Smooth muscle cell (in vitro differentiated cells): ENCODE results near the gene LSMEM2. TPM values are rescaled to one million over a fixed set of nuclear protein-coding genes. Genes with fewer than 3 reads are reported as not detected.

ENCODE experiments used
- DNase-seq: peaks from one replicate; lab custom pipeline; 2025; ENCODE audit not compliant: unreplicated experiment; lab: John Stamatoyannopoulos, UW
- H2AFZ ChIP-seq: fragments of 200-600 bp; sonication (generic); 2 replicates; pipeline ENCODE4 v1.6.0; 2016; ENCODE audit warnings: antibody characterized with exemption, low read depth, mild to moderate bottlenecking
- H3F3A ChIP-seq: fragments of 200-600 bp; sonication (generic); 2 replicates; pipeline ENCODE4 v1.6.0; 2017; ENCODE audit warnings: antibody characterized with exemption, low read depth
- H3K27ac ChIP-seq: fragments of 200-600 bp; sonication (generic); 2 replicates; pipeline ENCODE4 v1.5.1; 2016; ENCODE audit warnings: low read depth, mild to moderate bottlenecking
- H3K27me3 ChIP-seq: fragments of 200-600 bp; sonication (generic); 2 replicates; pipeline ENCODE4 v1.6.1; 2016; ENCODE audit warnings: low read depth, mild to moderate bottlenecking
- H3K36me3 ChIP-seq: fragments of 200-600 bp; sonication (generic); 2 replicates; pipeline ENCODE4 v1.5.1; 2016; ENCODE audit warnings: low read depth
- H3K4me1 ChIP-seq: fragments of 200-600 bp; sonication (generic); 2 replicates; pipeline ENCODE4 v1.5.1; 2016; ENCODE audit warnings: low read depth
- H3K4me2 ChIP-seq: fragments of 200-600 bp; sonication (generic); 2 replicates; pipeline ENCODE4 v1.6.0; 2016; ENCODE audit warnings: mild to moderate bottlenecking
- H3K4me3 ChIP-seq: fragments of 200-600 bp; sonication (generic); 2 replicates; pipeline ENCODE4 v1.5.1; 2016; ENCODE audit warnings: mild to moderate bottlenecking
- H3K79me2 ChIP-seq: fragments of 200-600 bp; sonication (generic); 2 replicates; pipeline ENCODE4 v1.6.0; 2016; ENCODE audit warnings: low read depth, mild to moderate bottlenecking
- H3K9ac ChIP-seq: fragments of 200-600 bp; sonication (generic); 2 replicates; pipeline ENCODE4 v1.6.0; 2016; ENCODE audit warnings: low read depth
- H3K9me3 ChIP-seq: fragments of 200-600 bp; sonication (generic); replicated peaks from 2 replicates; pipeline ENCODE4 v1.5.1; 2016; ENCODE audit warnings: low read depth
- H4K20me1 ChIP-seq: fragments of 200-600 bp; sonication (generic); 2 replicates; pipeline ENCODE4 v1.6.0; 2016; ENCODE audit warnings: low read depth
- WGBS: methylation state at CpG from one replicate; pipeline ENCODE4 v1.1.7; 2016; ENCODE audit warnings: low lambda C conversion rate; 5-methylcytosine and 5-hydroxymethylcytosine counted together
- polyA plus RNA-seq: library from polyadenylated mRNA; unstranded; fragments of >200 nt; fragmentation: Nextera tagmentation; extraction: Ambion mirVana; gene quantifications from 2 replicates; pipeline ENCODE4 v1.2.1, GENCODE V29; 2016
- total RNA-seq: library from RNA; depleted of rRNA; stranded (reverse); fragments of >200 nt; gene quantifications from 2 replicates; pipeline ENCODE4 v1.2.3, GENCODE V29; 2014
- TF ChIP-seq, protein P1 (sequence below): fragments of 200-600 bp; sonication (generic); IDR thresholded peaks from 2 replicates; pipeline ENCODE4 v1.5.1; 2017; ENCODE audit warnings: borderline replicate concordance, mild to moderate bottlenecking, antibody characterized with exemption; ENCODE audit not compliant: insufficient read depth, poor library complexity, severe bottlenecking

LSMEM2 gene
- total and polyA plus RNA-seq, 2 experiments from 2014 or later, result 0.09 TPM; not detected in 1

GRCh38 chr3:50258029-50258680 is 20.7 kb upstream of the LSMEM2 start:
- Histone ChIP-seq H3K79me2 (peaks cover 9% of the 10 kb centered on the region), H3K27ac (peak overlapping the region; percentile 98), H3K9me3 (no peaks in the 10 kb centered on the region), H3K4me3 (no peak overlapping the region), H3K36me3 (no peaks in the 10 kb centered on the region), H3K4me1 (peaks cover 14% of the 10 kb centered on the region), H2AFZ (no peak overlapping the region), H3F3A (peaks cover 21% of the 10 kb centered on the region), H3K27me3 (no peaks in the 10 kb centered on the region), H3K4me2 (no peak overlapping the region), H3K9ac (no peak overlapping the region), H4K20me1 (peaks cover 32% of the 10 kb centered on the region)
- TF ChIP-seq, protein P1, sequence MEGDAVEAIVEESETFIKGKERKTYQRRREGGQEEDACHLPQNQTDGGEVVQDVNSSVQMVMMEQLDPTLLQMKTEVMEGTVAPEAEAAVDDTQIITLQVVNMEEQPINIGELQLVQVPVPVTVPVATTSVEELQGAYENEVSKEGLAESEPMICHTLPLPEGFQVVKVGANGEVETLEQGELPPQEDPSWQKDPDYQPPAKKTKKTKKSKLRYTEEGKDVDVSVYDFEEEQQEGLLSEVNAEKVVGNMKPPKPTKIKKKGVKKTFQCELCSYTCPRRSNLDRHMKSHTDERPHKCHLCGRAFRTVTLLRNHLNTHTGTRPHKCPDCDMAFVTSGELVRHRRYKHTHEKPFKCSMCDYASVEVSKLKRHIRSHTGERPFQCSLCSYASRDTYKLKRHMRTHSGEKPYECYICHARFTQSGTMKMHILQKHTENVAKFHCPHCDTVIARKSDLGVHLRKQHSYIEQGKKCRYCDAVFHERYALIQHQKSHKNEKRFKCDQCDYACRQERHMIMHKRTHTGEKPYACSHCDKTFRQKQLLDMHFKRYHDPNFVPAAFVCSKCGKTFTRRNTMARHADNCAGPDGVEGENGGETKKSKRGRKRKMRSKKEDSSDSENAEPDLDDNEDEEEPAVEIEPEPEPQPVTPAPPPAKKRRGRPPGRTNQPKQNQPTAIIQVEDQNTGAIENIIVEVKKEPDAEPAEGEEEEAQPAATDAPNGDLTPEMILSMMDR, result no peak
- WGBS, result 92% methylated on average over 11 of the region's 17 CpGs
- DNase-seq, result no peak

GRCh38 chr3:50258979-50259378 is 19.9 kb upstream of the LSMEM2 start:
- 86% methylated on average over 16 of the region's 16 CpGs for WGBS
- TF ChIP-seq, protein P1, result no peak
- Histone ChIP-seq H3K9me3 (no peaks in the 10 kb centered on the region), H3K4me3 (no peak overlapping the region), H3K36me3 (no peaks in the 10 kb centered on the region), H3K27ac (peak overlapping the region; percentile 98), H3K4me1 (peaks cover 20% of the 10 kb centered on the region), H3K79me2 (peaks cover 3% of the 10 kb centered on the region), H3K9ac (no peak overlapping the region), H2AFZ (no peak overlapping the region), H3F3A (peaks cover 26% of the 10 kb centered on the region), H4K20me1 (peaks cover 25% of the 10 kb centered on the region), H3K27me3 (no peaks in the 10 kb centered on the region), H3K4me2 (no peak overlapping the region)
- DNase-seq, result no peak

DNA sequence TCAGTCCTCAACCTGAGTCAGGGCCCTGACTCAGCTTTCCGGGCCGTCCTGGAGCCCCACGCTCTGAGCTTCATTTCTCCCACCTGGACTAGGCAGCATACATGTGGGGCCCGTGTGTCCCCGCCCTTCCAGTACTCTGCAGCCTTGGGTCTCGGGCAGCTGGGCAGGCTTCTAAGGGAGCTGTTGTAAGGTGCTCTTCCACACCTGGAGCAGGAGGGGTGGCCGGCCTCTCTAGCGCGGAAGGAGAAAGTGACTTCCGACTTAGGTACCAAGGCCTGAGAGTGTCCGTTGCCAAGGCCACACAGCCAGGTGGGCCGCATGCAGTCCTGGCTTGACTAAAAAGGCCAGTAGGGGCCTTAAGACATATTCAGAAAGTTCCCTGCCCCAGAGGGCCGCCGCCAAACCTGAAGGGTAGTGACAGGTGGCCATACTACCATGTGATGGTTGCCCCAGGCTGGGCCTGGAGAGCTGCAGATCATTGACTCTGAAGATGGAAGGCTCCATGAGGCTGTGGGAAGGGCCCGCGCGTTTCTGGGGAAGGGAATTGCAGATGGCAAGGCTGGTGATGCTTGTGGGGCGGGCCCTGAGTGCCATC is 19.4 kb upstream of the LSMEM2 start:
- Histone ChIP-seq H3K36me3 (no peaks in the 10 kb centered on the region), H3K27ac (peak overlapping the region; percentile 98), H3K4me3 (no peak overlapping the region), H3K27me3 (no peaks in the 10 kb centered on the region), H3K79me2 (no peaks in the 10 kb centered on the region), H3K4me2 (peak overlapping the region; percentile 89), H2AFZ (no peak overlapping the region), H3K9me3 (no peaks in the 10 kb centered on the region), H3F3A (peaks cover 26% of the 10 kb centered on the region), H3K4me1 (peaks cover 26% of the 10 kb centered on the region), H4K20me1 (peaks cover 20% of the 10 kb centered on the region), H3K9ac (no peak overlapping the region)
- WGBS, result 66% methylated on average over 18 of the region's 18 CpGs
- DNase-seq, result no peak
- TF ChIP-seq, protein P1, result no peak
